ENCODE results near the gene HYPK.

Gene HYPK

DNA sequence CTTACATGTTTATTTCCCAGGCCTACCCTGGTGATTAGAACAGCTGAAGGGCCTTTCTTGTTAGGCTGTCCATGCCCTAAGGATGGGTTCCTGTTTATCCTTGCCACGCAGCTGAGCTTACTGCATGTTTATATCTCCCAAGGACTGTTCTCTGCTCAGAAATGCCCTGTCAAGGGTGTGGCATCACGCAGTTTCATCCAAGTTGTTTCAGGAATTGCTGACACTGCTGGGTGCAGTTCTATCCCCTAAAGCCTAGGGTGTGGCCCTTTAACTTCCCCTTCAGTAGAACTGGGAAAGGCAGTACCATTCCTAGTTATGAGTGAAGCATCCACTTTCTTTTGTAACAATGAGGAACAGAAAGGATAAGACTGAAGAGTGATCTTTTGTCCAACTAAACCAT is 28.6 kb upstream of the HYPK start:
- Histone ChIP-seq H3K4me3 (ENCODE audit: low read depth, low read length) (no peak overlapping the region), H3K27me3 (no peaks in the 10 kb centered on the region), H3K9me3 (no peaks in the 10 kb centered on the region), H3K36me3 (peaks cover 66% of the 10 kb centered on the region), H3K4me1 (no peaks in the 10 kb centered on the region)
- DNase-seq: no peak
- TF ChIP-seq, protein P1, sequence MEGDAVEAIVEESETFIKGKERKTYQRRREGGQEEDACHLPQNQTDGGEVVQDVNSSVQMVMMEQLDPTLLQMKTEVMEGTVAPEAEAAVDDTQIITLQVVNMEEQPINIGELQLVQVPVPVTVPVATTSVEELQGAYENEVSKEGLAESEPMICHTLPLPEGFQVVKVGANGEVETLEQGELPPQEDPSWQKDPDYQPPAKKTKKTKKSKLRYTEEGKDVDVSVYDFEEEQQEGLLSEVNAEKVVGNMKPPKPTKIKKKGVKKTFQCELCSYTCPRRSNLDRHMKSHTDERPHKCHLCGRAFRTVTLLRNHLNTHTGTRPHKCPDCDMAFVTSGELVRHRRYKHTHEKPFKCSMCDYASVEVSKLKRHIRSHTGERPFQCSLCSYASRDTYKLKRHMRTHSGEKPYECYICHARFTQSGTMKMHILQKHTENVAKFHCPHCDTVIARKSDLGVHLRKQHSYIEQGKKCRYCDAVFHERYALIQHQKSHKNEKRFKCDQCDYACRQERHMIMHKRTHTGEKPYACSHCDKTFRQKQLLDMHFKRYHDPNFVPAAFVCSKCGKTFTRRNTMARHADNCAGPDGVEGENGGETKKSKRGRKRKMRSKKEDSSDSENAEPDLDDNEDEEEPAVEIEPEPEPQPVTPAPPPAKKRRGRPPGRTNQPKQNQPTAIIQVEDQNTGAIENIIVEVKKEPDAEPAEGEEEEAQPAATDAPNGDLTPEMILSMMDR (IDR thresholded peaks at IDR 0.05; ENCODE audit: low read depth, low read length): no peak

DNA sequence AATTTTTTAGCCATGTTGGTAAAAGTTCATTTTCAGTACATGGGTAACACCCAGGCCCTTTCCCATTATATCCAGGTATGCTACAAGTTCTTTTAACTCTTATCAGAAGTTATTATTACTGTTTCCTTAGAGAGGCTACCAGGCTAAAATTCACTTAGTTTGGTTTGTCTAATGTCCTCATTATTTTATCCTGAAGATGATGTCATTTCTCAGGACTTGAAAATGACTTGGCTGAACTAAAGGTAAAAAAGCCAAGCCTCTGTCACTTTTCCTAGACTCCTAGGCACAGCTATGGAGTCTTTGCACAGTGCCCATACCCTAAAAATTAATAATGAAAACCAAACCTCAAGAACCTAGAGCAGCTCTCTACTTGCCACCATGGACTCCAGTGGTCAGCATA is 27.8 kb upstream of the HYPK start:
- TF ChIP-seq, protein P1 (IDR thresholded peaks at IDR 0.05; ENCODE audit: low read depth, low read length): no peak
- Histone ChIP-seq H3K4me3 (ENCODE audit: low read depth, low read length) (no peak overlapping the region), H3K4me1 (no peaks in the 10 kb centered on the region), H3K36me3 (peaks cover 58% of the 10 kb centered on the region), H3K9me3 (no peaks in the 10 kb centered on the region), H3K27me3 (no peaks in the 10 kb centered on the region)
- no peak for DNase-seq

DNA sequence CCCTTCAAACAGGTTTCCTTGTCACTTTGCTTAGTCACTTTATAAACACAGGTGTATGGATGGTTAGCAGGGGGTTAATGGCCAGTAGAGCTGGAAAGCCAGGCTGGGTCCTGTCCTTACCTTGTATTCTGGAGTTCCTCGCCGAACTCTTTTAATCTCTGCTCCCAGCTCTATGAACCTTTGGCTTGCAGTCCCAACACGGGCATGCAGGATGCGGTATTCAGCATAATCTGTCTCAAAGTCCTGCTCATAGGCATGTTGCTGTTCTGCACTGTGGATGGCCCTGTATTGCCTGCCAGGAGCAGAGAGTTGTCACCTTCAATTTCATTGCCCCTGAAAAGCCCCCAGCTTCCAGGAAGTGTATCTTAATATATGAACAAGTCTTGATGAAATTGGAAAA is 26.3 kb upstream of the HYPK start:
- DNase-seq: no peak
- Histone ChIP-seq H3K4me1 (no peaks in the 10 kb centered on the region), H3K4me3 (ENCODE audit: low read depth, low read length) (no peak overlapping the region), H3K9me3 (no peaks in the 10 kb centered on the region), H3K27me3 (no peaks in the 10 kb centered on the region), H3K36me3 (peaks cover 46% of the 10 kb centered on the region)
- TF ChIP-seq, protein P1 (IDR thresholded peaks at IDR 0.05; ENCODE audit: low read depth, low read length): no peak

DNA sequence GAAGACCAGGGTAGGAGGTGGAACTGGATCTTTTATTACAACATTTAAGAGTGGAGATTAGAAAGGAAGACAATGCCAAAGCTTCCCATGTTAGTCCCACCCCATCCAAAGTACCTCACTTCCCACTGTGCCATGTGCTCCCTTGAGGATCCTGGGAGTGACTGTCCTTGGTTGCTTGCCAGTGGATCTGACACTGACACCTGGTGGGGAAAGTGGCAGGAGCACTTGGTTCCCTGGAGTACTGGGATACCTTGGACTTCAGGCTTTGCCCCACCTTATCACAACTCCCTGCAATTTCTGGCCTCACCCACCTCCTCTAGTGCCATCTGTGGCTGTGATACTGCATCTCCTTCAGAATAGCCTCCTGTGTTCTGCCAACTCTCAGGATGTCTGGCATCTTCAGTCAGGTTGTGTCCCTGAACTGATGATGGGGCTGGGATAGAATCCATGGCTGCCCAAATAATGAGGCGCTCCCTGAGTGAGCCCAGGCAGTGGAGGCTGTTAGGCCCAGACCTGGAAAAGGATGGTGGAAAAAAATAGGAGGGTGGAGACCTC is 24.9 kb upstream of the HYPK start:
- peak; percentile 72 for DNase-seq
- H3K27me3 ChIP-seq: no peaks in the 10 kb centered on the region

DNA sequence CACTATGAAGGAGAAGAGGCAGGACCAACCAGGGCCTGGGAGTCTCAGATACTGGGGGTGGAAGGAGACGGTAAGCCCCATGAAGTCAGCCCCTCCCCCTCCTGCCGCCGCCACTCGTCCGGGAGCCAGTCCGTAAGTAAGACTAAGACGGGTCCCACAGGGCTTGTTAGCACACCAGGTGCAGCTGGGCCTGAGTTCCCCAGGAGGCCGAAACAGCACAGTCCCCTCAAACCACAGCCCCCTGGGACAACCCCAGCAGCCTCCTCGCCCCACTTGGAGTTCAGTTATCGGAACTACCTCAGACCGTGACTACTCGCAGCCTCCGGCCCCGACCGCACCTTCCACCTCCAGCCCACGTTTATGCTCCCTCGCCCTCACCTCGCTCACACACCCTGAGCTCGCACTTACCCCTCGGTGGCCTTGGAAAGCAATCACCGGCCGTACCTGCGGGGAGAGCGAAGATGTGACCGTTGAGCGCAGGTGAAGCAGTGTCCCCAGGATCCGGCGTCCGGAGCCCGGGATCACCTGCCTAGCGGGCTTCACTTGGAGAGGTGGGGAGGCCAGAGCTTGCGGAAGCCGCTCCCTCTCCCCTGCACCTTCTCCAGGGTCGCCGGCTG is 24.2 kb upstream of the HYPK start:
- H3K27me3 ChIP-seq: no peaks in the 10 kb centered on the region
- H3K36me3 ChIP-seq: peaks cover 24% of the 10 kb centered on the region
- TF ChIP-seq, protein P1 (IDR thresholded peaks at IDR 0.05; ENCODE audit: low read depth, low read length): no peak
- DNase-seq: peak; percentile 35
- H3K4me3 ChIP-seq (ENCODE audit: low read depth, low read length): peak overlapping the region; percentile 72; the same call in 1 of the 2 replicates
- 0 out of 2 replicates have a peak, but pooled peaks cover 3% of the 10 kb centered on the region for H3K4me1 ChIP-seq
- no peaks in the 10 kb centered on the region for H3K9me3 ChIP-seq

More for the DNA sequence above, 24.9 kb upstream of the HYPK start:
- H3K4me1 ChIP-seq: no peaks in the 10 kb centered on the region
- TF ChIP-seq, protein P1 (IDR thresholded peaks at IDR 0.05; ENCODE audit: low read depth, low read length): peak; percentile 73
- peaks cover 31% of the 10 kb centered on the region for H3K36me3 ChIP-seq
- no peak overlapping the region for H3K4me3 ChIP-seq (ENCODE audit: low read depth, low read length)
- no peaks in the 10 kb centered on the region for H3K9me3 ChIP-seq

DNA sequence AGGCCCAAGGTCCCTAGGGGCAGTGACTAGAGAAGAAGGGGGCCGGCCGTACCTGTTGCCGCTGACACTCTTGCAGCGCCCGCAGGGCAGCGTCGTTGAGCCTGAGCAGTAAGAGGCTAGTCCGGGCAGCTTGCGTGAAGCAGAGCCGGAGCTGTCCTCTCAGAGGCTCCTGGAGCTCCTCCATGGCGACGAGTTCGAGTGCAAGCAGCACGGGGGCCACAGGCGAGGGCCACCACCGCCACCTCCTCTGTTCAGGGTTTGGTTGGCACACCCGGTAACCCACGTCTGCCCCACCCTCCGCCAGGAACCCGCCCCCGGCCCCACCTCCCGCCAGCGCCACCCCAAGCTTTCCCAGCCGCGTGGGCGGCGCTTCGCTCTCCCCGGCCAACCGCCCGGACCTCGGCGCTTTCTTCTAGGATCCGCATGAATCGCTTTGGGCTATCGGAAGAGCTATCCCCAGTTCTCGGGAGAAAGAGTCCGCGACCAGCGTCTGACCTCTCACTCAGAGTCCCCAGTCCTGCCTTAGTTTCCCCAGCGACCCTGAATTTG is 23.6 kb upstream of the HYPK start, which contains the start of gene ELL3:
TSS of gene ELL3 (minus strand) at position 249 of the 549 bp plus-strand sequence. CDS start at position 184, 65 bp downstream.
- H3K4me1 ChIP-seq: 0 out of 2 replicates have a peak, but pooled peaks cover 3% of the 10 kb centered on the region
- H3K9me3 ChIP-seq: no peaks in the 10 kb centered on the region
- no peaks in the 10 kb centered on the region for H3K27me3 ChIP-seq
- peak within 1 kb of the TSS; percentile 72 for H3K4me3 ChIP-seq (ENCODE audit: low read depth, low read length)
- TF ChIP-seq, protein P1 (IDR thresholded peaks at IDR 0.05; ENCODE audit: low read depth, low read length): no peak
- H3K36me3 ChIP-seq: peaks cover 18% of the 10 kb centered on the region
- DNase-seq: peak; percentile 66
